A673 (cell line): ENCODE results near the gene CCSER1. TPM values are rescaled to one million over a fixed set of nuclear protein-coding genes. Genes with fewer than 3 reads are reported as not detected.

Experiments used
- BruUV-seq: library from RNA; stranded (reverse); fragments of 400-500 nt; replicated peaks from 2 replicates; lab custom pipeline; 2021; lab: Mats Ljungman, UMichigan
- CTCF ChIA-PET: fragments of 300-600 bp; sonication (Branson Sonifier 250); formaldehyde crosslinking; loops from one replicate; lab custom pipeline; 2022; ENCODE audit warnings: antibody characterized with exemption; lab: Charles Lee
- POLR2A ChIA-PET: fragments of 300-600 bp; sonication (Branson Sonifier 250); formaldehyde crosslinking; loops from one replicate; lab custom pipeline; 2022; ENCODE audit warnings: antibody characterized with exemption; ENCODE audit not compliant: low non-redundant PET; lab: Charles Lee
- DNase-seq: peaks from one replicate; pipeline ENCODE4 v3.0.0-alpha.2; 2015; ENCODE audit warnings: low spot score
- H3K27ac ChIP-seq: fragments of 200-600 bp; sonication (generic); 2 replicates; pipeline ENCODE4 v1.5.1; 2016; ENCODE audit warnings: mixed run types, low read depth, mild to moderate bottlenecking, mixed read lengths, antibody characterized with exemption, low read length; ENCODE audit not compliant: poor library complexity, severe bottlenecking
- H3K27me3 ChIP-seq: fragments of 200-600 bp; sonication (generic); replicated peaks from 2 replicates; pipeline ENCODE4 v1.6.1; 2017; ENCODE audit warnings: mixed run types, low read depth, mild to moderate bottlenecking, mixed read lengths, antibody characterized with exemption, low read length; ENCODE audit not compliant: insufficient read depth, poor library complexity
- H3K36me3 ChIP-seq: fragments of 200-600 bp; sonication (generic); 2 replicates; pipeline ENCODE4 v1.6.1; 2016; ENCODE audit warnings: mixed run types, mild to moderate bottlenecking, mixed read lengths, antibody characterized with exemption, low read length; ENCODE audit not compliant: insufficient read depth, poor library complexity, severe bottlenecking
- H3K4me1 ChIP-seq: fragments of 200-600 bp; sonication (generic); 2 replicates; pipeline ENCODE4 v1.6.1; 2017; ENCODE audit warnings: mixed run types, mild to moderate bottlenecking, mixed read lengths, antibody characterized with exemption, low read length; ENCODE audit not compliant: insufficient read depth, poor library complexity, severe bottlenecking
- H3K4me3 ChIP-seq: fragments of 200-600 bp; sonication (generic); 2 replicates; pipeline ENCODE4 v1.5.1; 2016; ENCODE audit warnings: low read depth, mixed run types, mild to moderate bottlenecking, mixed read lengths, low read length; ENCODE audit not compliant: poor library complexity, severe bottlenecking
- H3K9me3 ChIP-seq: fragments of 200-600 bp; sonication (generic); 2 replicates; pipeline ENCODE4 v1.6.1; 2016; ENCODE audit warnings: mixed run types, low read depth, mild to moderate bottlenecking, mixed read lengths, antibody characterized with exemption, low read length; ENCODE audit not compliant: poor library complexity, severe bottlenecking
- CTCF ChIP-seq: fragments of 300-800, 200-600 bp; sonication (generic); conservative IDR thresholded peaks from 2 replicates; pipeline ENCODE4 v1.5.1; 2017; ENCODE audit warnings: low read depth, mild to moderate bottlenecking, antibody characterized with exemption, low read length, moderate library complexity, mixed read lengths
- EZH2 ChIP-seq: fragments of 200-600 bp; sonication (generic); IDR thresholded peaks from 2 replicates; pipeline ENCODE4 v1.6.1; 2017; ENCODE audit warnings: borderline replicate concordance, low read depth, mild to moderate bottlenecking, mixed read lengths, antibody characterized with exemption, low read length; ENCODE audit not compliant: poor library complexity, severe bottlenecking
- intact Hi-C: fragments of 100-400 bp; cut with micrococcal nuclease; formaldehyde crosslinking; loops from one replicate; pipeline ENCODE4 v1.10.0; 2022; ENCODE audit not compliant: unreplicated experiment
- total RNA-seq: library from RNA; stranded (reverse); gene quantifications from 2 replicates; pipeline ENCODE4 v1.2.3, GENCODE V29; 2021

The CCSER1 gene
- total RNA-seq, 1 experiment from 2014 or later = not detected

- H3K4me3 ChIP-seq = no peak overlapping the region
- no peak overlapping the region for H3K27ac ChIP-seq
- CTCF ChIA-PET = no interaction called here
- intact Hi-C loops = no loop called here
- no peaks in the 10 kb centered on the region for H3K27me3 ChIP-seq
- H3K4me1 ChIP-seq = no peaks in the 10 kb centered on the region
- H3K36me3 ChIP-seq = no peaks in the 10 kb centered on the region
- BruUV-seq = no TSS peak
- POLR2A ChIA-PET = no interaction called here
- DNase-seq = no peak
- no peaks in the 10 kb centered on the region for H3K9me3 ChIP-seq
- TF ChIP-seq CTCF = no peak
- no peak for TF ChIP-seq EZH2
These were observed 1115.9 kb downstream of the CCSER1 start for GRCh38 chr4:91243132-91243531.

GRCh38 chr4:91256043-91256442 is 1128.8 kb downstream of the CCSER1 start:
- ChIA-PET CTCF (no interaction called here), POLR2A (no interaction called here)
- Histone ChIP-seq H3K27me3 (no peaks in the 10 kb centered on the region), H3K9me3 (no peaks in the 10 kb centered on the region), H3K27ac (no peak overlapping the region), H3K4me1 (no peaks in the 10 kb centered on the region), H3K36me3 (no peaks in the 10 kb centered on the region), H3K4me3 (no peak overlapping the region)
- TF ChIP-seq EZH2 (no peak), CTCF (no peak)
- intact Hi-C loops = no loop called here
- DNase-seq = no peak
- BruUV-seq = no TSS peak

- TF ChIP-seq EZH2 = no peak
- no peak for TF ChIP-seq CTCF
- no TSS peak for BruUV-seq
- POLR2A ChIA-PET = no interaction called here
- no peaks in the 10 kb centered on the region for H3K36me3 ChIP-seq
- H3K27me3 ChIP-seq = no peaks in the 10 kb centered on the region
- DNase-seq = no peak
- H3K27ac ChIP-seq = no peak overlapping the region
- H3K9me3 ChIP-seq = no peaks in the 10 kb centered on the region
- CTCF ChIA-PET = no interaction called here
- H3K4me1 ChIP-seq = no peaks in the 10 kb centered on the region
- intact Hi-C loops = no loop called here
- no peak overlapping the region for H3K4me3 ChIP-seq
These were observed 1129.6 kb downstream of the CCSER1 start for GRCh38 chr4:91256751-91257150.
